Right forelimb (tissue), 1 donor: ENCODE results near the gene NPTXR.

Experiments
- DNase-seq: peaks from one replicate; pipeline ENCODE4 v3.0.0-alpha.2; 2018

NPTXR gene

DNA sequence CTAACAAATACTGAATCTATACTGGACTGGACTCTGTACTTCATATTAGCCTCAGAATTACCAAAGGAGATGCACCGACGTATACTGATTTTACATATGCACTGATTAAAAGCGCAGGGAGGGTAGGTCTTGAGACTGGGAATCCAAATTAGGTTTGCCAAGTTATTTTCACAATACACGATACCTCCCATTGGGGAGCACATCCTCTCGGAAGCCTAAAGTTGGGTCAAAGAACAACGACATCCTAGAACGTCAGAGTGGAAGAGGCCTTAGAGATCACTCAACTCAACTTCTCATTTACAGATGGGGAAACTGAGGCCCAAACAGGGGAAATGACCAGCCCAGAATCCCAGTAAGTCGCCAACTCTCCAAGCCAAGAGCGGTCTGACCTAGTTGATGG lies 50.5 kb downstream of the NPTXR start:
- no peak for DNase-seq

DNA sequence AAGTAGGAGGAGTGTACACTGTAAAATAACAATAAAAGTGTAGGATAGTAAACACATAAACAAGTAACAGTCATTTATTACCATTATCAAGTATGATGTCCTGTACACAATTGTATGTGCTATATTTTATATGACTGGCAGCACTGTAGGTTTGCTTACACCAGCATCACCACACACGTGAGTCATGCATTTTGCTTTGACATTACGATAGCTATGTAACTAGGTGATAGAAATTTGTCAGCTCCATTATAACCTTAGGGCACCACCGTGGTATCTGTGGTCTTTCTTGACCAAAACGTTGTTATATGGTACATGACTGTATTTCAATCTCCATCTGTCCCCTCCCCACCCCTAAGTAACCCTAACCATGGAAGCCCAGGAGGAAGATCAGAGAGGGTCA lies 51.0 kb downstream of the NPTXR start:
- no peak for DNase-seq

DNA sequence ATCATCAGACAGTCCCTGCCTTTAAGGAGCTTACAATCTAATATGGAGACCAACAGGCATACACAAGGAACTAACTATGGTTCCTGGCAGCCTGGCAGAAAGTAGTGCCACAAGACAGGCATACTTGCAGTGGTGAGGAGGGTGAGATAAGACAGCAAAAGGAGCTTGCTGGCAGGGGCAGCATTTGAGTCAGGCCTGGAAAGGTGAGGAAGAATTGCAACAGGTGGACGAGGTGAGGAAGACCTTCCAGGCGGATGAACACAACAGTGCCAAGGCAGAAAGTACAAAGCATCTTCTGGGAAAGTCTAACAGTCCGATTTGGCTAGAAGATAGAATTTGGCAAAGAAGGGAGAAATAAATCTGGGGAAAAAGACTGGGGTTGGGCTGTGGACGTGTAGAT lies 54.2 kb downstream of the NPTXR start:
- DNase-seq = no peak

DNA sequence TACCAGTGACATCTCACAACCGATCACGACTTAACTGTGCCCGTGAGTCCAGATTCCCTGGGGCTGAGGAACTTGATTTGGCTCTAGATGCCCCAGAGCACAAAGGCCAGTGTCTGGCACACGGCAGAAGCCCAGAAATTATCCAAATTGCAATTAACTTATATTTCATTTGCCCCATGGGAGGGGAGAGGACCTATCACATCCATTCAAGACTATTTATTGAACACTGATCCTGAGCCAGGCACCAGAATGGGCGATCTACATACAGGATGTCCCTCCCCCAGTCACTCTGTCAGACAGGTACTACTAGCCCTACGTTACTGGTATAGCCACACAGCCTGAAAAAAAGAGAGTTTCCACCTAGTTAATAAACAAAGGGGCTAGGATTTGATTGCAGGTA lies 55.0 kb downstream of the NPTXR start:
- DNase-seq = no peak

DNA sequence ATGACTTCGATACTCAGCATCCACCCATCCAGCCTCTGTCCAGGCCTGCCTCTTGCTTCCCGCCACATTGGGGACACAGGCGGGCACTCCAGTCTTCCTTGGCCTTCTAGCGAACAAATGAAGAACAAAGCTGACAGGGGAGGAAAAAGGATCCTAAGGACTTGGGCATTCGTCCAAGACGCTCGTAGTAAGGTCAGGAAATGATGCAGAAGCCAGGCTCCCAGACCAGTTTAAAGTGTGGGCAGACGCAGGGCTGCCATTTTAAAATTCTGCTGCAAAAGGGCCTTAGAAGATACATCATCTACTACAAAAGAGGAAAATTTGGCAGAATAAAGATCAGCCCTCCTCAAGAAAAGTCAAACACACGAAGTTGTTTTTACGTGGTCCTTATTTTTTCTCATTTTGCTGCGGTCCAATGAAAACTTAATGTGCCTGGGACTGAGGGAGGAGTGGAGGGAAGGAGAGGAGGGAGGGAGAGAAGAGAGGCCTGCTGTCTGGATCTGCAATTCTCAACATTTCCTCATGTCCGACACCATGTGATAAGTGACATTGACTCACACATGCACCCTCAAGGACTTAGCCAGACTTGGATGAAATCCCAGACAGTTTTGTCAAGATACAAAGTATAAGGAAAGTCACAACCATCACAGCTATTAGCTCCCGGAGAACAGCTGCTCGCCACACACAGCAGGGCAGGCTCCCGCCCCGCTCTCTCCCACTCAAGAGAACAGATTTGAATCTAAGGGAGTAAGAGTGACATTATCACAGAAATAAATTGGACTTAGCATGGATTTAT lies 55.6 kb downstream of the NPTXR start:
- no peak for DNase-seq

GRCh38 chr22:38786631-38787030 lies 57.2 kb downstream of the NPTXR start:
- DNase-seq = no peak

GRCh38 chr22:38784856-38785255 lies 59.0 kb downstream of the NPTXR start:
- DNase-seq = no peak

DNA sequence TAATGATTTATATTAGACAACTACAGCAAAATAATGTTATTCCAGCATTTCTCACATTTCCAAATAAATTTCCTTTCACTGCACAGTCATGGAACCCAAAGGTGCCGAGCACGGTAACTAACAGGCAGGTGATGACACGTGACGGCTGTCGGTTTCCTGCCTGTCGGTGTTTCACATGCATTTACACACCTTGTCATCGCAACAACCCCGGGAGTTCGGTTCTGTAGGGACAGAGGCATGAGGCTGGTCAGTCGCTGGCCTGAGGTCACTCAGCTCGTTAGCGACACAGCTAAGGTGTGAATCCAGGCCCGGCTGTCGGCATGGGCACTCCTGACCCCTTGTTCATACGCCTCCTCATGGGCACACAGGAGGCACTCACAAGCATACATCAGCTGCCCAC lies 59.8 kb downstream of the NPTXR start:
- DNase-seq = no peak

- DNase-seq = no peak
Measured at GRCh38 chr22:38783095-38783615, 60.7 kb downstream of the NPTXR start.

GRCh38 chr22:38782402-38783094 lies 61.3 kb downstream of the NPTXR start:
- DNase-seq = no peak

DNA sequence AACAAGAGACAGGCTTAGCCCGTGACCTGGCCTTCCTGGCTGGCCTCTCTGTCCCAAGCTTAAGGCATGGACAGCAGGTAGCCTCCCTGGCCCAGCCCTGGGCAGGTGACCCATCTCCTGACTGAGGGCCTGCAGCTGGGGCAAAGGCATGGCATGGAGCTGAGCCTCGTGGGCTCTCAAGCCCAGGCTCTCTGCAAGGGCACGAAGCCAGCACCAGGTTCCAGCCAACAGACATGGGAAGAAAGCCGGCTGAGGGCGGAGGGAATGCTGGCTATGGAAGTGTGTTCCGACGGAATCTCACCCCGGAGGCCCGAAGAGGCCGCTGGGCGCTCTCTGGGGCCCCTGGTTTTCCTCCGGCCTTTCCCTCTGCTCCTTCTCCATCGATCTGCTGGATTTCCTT lies 62.8 kb downstream of the NPTXR start:
- no peak for DNase-seq

DNA sequence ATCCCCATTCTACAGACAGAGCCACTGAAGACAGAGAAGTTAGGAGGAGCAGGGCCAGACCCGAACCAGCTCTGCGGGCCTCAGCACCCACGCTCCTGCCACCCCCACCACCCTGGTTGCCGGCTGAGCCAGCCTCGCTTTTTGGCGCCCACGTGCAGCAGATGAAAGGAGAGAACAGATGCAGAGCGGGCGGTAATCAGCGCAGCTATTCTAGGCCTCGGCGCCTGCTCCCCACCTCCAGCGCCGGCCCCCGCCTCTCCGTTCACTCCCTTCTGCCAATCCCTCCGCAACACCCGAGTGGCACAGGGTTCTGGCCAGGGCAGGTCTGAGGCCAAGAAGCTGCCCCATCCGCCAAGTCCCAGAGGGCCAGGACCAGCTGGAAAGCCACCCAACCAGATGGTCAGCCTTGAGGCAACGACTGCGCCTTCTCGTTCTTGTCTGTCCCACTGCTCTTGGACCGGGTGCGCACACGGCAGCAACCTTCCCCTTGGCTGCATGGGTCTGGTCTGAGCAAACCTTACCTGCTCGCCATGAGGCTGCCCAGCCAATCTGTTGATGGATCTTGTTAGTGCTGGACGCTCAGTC lies 66.6 kb downstream of the NPTXR start:
- no peak for DNase-seq

DNA sequence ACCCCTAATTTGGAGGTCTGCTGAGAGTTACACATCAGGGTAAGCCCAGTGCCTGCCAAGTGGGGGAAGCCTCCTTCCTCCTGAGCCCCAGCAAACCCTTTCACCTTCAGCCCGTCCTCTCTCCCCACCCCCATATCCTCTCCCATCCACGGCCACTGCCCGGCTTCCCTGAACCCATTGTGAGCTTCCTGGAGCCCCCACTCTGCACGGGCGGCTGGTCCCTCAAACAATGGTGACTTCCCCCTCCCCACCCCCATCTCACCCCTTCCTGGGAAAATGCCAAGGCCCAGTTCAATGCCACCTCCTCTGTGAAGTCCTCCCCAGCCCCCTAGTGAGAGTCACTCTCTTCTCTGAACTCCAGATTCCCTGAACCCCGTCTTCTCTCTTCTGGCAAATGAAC lies 67.7 kb downstream of the NPTXR start:
- DNase-seq = no peak

DNA sequence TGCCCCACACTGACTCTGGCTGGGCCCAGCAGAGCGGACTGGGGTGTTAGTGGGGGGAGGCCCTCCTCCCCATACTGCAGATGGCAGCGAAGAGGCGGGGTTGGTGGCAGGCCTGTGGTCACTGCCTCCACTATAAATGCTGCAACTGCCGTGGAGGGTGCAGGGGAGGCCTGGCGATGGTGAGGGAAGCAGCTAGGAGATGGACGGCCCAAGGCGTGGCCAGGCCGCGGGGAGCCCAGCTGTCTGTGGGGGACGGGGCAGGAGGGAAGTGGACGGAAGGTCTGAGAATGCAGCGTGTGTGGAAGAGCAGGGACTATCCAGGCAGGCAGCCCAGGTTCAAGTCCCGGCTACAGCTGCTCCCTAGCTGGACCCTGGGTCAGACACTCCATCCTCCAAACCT lies 68.2 kb downstream of the NPTXR start:
- DNase-seq = no peak

DNA sequence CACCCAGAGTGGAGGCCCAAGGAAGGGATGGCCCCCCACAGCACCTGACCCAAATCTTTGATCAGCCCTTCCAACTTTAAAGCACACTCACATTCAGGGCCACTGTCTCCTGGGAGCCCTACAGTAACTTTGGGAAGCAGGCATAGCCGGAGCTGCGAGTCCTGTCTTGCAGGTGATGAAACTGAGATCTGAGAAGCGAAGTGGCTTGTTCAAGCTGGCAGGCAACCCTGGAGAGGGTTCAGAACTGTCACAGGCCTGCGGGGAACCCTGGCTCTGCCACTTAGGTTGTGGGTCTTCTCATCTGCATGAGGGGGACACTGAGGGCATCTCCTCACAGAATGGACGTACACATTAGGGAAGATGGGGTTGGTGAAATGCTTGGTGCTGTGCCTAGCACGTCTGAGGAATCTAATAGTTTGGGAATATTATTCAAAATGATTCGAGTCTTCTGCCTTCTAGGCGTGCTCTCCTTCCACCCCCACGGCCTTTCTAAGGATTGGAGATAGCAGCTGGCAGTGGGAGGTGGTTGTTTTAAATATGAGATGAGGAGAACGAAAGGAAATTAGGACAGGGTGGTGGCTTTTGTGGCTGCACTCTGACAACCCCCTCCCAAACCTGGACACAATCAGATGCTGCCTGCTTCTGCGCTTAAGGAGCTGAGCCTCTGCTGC lies 69.2 kb downstream of the NPTXR start:
- DNase-seq = no peak

DNA sequence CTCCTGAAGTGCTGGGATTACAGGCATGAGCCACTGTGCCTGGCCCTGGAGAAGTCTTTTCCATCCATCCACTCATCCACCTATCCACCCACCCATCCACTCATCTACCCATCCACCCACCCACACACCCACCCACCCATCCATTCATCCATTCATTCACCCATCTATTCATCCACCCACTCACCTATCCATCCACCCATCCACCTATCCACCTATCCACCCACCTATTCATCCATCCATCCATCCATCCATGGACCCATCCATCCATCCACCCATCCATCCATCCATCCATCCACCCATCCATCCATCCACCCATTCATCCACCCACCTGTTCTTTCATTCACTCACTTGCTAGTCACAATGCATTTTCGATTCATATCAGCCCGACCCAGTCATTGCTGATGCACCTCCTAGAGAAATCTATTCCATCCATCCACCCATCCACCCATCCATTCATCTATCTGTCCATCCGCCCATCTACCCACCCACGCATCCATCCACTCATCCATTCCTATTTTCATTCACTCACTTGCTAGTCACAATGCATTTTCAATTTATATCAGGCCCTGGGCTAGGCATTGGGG lies 70.4 kb downstream of the NPTXR start:
- DNase-seq = no peak

- no peak for DNase-seq
Measured at GRCh38 chr22:38772623-38772873, 71.3 kb downstream of the NPTXR start.

DNA sequence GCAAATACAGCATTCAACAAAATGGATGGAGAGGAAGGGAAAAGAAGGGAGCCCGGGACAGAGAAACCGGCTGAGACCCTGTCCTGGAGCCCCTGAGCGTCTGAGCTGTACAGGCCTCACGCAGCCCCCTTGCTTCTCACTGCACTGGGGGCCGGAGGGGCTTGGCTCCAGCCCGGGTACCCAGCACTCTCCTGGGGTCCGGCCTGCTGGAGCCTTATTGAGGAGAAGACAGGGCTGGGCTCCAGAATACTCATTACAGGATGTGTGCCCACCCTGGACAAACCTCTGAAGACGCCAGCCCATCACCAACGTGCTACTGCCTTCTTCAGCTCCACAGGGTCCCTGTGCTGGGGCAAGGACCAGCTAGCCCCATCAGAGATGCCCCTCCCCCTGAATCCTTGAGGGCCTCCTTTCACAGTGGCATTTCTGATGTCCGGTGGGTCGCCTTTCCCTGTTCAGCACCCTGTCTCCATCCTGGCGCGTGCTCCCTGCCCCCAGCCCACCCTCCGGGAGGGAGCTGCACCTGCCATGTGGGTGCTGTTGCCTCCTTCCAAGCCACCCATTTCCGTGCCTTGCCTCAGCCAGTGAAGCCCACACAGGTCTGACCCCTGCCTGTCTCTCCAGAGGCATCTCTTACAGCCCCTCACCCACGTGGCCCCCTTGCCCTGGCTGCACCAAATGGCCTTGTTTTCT lies 73.4 kb downstream of the NPTXR start:
- DNase-seq = no peak
